MG63 (cell line): ENCODE results near the gene NYNRIN. TPM values are rescaled to one million over a fixed set of nuclear protein-coding genes. Genes with fewer than 3 reads are reported as not detected.
"Not testable (repeated sequence)": the region's sequence is repeated elsewhere in the genome, so short reads cannot be mapped to it uniquely, and the experiment has no call there.

Source experiments
- DNase-seq: peaks from one replicate; pipeline ENCODE4 v3.0.0-alpha.2; 2020
- H3K27me3 ChIP-seq: fragments of 250-450 bp; sonication (Bioruptor Pico); 2 replicates; pipeline ENCODE4 v1.5.1; 2020; ENCODE audit warnings: mild to moderate bottlenecking, moderate library complexity
- H3K36me3 ChIP-seq: fragments of 250-450 bp; sonication (Bioruptor Pico); 2 replicates; pipeline ENCODE4 v1.5.1; 2020; ENCODE audit warnings: mild to moderate bottlenecking, moderate library complexity
- H3K4me3 ChIP-seq: fragments of 250-450 bp; sonication (Bioruptor Pico); 2 replicates; pipeline ENCODE4 v1.5.1; 2020; ENCODE audit warnings: mild to moderate bottlenecking, moderate library complexity
- H3K9me3 ChIP-seq: fragments of 250-450 bp; sonication (Bioruptor Pico); 2 replicates; pipeline ENCODE4 v1.5.1; 2020; ENCODE audit warnings: mild to moderate bottlenecking, moderate library complexity
- total RNA-seq: library from RNA; depleted of rRNA; stranded (reverse); fragments of >200 nt; shearing (Covaris generic); gene quantifications from 2 replicates; pipeline ENCODE4 v1.2.3, GENCODE V29; 2014; ENCODE audit warnings: low replicate concordance

The NYNRIN gene
- total RNA-seq, 1 experiment from 2014 or later: 0.30 TPM

DNA sequence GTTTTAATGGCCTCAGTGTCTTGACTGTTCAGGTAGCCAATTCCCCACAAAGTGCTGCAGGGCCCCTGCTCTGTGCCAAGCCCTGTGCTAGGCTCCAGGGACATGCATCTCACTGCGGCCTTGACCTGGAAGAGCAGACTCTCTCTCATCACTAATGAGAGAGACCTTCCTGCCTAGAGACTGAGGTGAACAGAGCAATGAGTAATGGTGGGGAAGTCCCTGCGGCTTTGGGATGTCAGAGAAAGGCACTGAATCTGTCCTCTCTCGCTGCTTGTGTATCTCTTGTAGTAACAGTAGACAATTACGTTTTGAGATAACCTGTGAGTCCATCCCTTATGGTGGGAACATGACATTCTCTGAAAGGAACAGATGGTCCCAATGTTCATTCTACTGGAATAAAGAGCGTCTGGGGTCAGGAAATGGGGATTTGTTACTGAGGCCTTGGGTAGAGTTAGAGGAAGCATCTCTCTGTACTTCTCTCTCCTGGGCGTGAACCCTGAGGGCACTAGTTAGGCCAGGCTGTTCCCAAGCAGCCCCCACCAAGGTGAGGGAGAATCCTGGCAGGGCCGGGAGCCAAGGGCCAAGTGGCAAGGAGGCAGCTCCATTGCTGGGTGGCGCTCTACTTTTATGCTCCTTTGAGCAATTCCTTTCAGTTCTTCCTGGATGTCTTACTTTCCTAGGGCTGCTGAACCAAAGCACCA, 17.3 kb upstream of the NYNRIN start:
- no peak for DNase-seq
- Histone ChIP-seq H3K27me3 (no peaks in the 10 kb centered on the region), H3K4me3 (no peak overlapping the region), H3K9me3 (no peaks in the 10 kb centered on the region), H3K36me3 (no peaks in the 10 kb centered on the region)

GRCh38 chr14:24382064-24382371, 16.8 kb upstream of the NYNRIN start:
- no peaks in the 10 kb centered on the region for H3K9me3 ChIP-seq
- H3K4me3 ChIP-seq: no peak overlapping the region
- no peak for DNase-seq
- no peaks in the 10 kb centered on the region for H3K27me3 ChIP-seq
- no peaks in the 10 kb centered on the region for H3K36me3 ChIP-seq

DNA sequence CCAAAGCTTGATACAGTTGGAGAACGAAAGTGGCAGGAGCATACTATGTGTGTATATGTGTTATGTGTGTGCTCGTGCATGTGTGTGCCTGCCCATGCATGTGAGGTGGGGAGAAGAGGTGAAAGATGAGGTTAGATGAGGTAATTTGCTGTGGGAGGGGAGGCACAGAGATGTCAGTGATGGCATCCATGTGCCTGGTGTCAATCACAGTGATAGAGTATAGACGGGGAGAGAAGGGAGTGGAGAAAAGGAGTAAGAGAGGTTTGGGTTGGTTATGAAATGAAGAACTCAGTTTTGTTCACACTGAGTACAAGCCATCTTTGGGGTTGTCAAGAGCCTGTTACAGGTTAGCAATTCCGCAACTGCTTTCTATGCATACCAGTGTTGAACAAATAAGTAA, 14.6 kb upstream of the NYNRIN start:
- Histone ChIP-seq H3K27me3 (no peaks in the 10 kb centered on the region), H3K9me3 (no peaks in the 10 kb centered on the region), H3K36me3 (no peaks in the 10 kb centered on the region), H3K4me3 (no peak overlapping the region)
- DNase-seq: no peak

DNA sequence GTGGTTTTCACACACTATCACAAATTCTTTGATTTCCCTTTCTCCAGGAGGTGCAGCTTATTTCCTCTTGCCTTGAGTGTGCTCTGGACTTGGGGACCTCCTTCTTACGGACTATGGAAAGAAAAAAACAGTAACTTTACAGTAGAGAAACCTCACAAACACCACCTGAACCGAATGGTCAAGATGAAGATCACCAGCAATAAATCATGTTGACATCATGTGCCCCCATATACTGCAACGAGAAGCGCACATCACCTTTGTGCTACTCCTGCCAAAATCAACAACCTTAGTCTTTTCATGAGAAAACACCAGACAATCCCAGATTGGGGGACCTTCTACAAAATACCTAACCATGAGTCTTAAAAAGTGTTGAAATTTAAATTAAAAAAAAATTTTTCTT, 13.3 kb upstream of the NYNRIN start:
- H3K4me3 ChIP-seq: no peak overlapping the region
- H3K27me3 ChIP-seq: no peaks in the 10 kb centered on the region

DNA sequence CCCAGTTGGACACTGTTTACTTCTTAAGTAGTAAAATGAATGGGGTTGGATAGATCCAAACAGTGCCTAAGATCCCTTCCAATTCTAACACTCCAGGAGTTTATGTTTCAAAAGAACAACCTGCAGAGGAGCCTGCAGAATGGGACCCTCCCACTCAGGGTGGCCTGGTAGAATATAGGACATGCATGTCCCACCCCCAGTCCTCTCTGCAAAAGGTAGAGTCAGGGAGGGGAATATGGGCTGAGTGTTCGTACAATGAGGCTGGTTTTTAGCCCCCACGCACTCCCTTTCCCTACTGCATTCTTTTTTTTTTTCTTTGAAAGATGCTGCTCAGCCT, 11.8 kb upstream of the NYNRIN start:
- no peak overlapping the region for H3K4me3 ChIP-seq
- no peaks in the 10 kb centered on the region for H3K36me3 ChIP-seq
- H3K27me3 ChIP-seq: no peaks in the 10 kb centered on the region
- no peaks in the 10 kb centered on the region for H3K9me3 ChIP-seq
- DNase-seq: no peak

More for the DNA sequence above, 13.3 kb upstream of the NYNRIN start:
- Histone ChIP-seq H3K9me3 (no peaks in the 10 kb centered on the region), H3K36me3 (no peaks in the 10 kb centered on the region)
- no peak for DNase-seq

- not testable (repeated sequence) for H3K27me3 ChIP-seq, DNase-seq, H3K9me3 ChIP-seq
These were observed 11.2 kb upstream of the NYNRIN start for GRCh38 chr14:24387579-24387978.

DNA sequence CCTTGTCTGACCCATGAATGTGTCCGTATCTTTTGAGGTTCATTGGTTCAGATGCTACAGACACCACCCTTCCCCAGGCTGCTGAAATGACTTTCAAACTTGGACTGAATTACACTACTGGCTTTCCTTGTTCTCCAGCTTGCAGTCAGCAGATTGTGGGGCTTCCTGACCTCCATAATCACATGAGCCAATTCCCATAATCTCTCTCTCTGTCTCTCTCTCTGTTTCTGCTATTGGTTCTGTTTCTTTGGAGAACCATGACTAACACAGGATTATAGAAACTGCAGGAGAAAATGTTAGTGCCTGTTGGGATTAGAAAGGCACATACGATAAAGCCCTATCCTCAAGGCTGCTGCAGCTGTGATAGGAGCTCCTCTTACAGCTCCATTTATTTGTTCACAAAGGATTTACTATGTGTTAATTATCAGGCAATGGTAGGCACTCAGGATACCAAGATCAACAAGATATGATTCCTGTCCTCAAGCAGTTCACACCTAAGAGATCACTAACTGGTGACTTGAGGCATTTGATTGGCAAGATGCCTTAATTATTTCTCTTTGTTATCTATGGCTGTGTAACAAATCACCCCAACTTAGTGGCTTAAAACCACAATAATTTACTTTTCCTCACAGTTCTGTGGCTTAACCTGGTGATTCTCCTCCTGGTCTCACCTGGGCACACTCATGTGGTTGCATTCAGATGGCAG, 10.2 kb upstream of the NYNRIN start:
- Histone ChIP-seq H3K27me3 (no peaks in the 10 kb centered on the region), H3K9me3 (no peaks in the 10 kb centered on the region), H3K4me3 (no peak overlapping the region), H3K36me3 (no peaks in the 10 kb centered on the region)
- DNase-seq: no peak

More at GRCh38 chr14:24387579-24387978, 11.2 kb upstream of the NYNRIN start:
- H3K36me3 ChIP-seq, H3K4me3 ChIP-seq: not testable (repeated sequence)

- Histone ChIP-seq H3K27me3 (no peaks in the 10 kb centered on the region), H3K36me3 (no peaks in the 10 kb centered on the region), H3K4me3 (no peak overlapping the region), H3K9me3 (no peaks in the 10 kb centered on the region)
- no peak for DNase-seq
These were observed 9.5 kb upstream of the NYNRIN start for GRCh38 chr14:24389226-24389848.

- H3K36me3 ChIP-seq: no peaks in the 10 kb centered on the region
- H3K9me3 ChIP-seq: no peaks in the 10 kb centered on the region
- H3K27me3 ChIP-seq: no peaks in the 10 kb centered on the region
- no peak overlapping the region for H3K4me3 ChIP-seq
- DNase-seq: peak; percentile 54
These were observed 7.9 kb upstream of the NYNRIN start for GRCh38 chr14:24390701-24391468.

DNA sequence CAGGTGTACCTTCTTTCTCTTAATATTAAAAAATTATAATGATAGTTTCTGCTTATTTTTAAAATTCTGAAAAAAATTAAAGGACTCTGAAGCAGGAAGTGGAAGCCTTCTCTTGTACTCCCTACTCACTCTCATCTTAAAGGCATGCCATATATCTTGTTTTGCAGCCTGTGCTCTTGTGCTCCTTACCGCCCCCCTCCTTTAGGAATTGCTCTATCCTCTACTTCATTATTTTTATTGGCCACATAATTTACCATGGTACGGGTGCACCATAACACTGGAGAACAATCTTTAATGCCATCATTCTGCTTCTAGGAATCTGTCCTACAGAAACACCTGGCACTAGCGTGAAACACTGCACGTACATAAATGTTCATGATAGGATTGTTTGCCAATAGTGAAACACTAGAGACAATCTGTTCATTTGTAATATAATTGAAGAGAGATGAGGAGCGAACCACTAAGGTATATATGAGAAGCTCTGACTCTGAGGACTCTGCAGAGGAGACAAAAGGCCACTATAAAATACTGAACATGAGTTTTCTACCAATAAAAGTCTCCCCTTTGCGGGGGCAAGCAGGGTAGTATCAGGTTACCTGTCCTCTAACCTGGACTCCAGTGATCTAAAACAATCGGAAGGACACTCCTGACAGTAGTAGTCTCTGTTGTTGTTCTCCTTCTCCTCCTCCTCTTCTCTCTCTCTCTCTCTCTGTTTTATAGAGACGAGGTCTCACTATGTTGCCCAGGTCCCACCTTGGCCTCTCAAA, 6.3 kb upstream of the NYNRIN start:
- H3K4me3 ChIP-seq: no peak overlapping the region
- H3K27me3 ChIP-seq: no peaks in the 10 kb centered on the region
- no peak for DNase-seq
- no peaks in the 10 kb centered on the region for H3K9me3 ChIP-seq
- no peaks in the 10 kb centered on the region for H3K36me3 ChIP-seq

DNA sequence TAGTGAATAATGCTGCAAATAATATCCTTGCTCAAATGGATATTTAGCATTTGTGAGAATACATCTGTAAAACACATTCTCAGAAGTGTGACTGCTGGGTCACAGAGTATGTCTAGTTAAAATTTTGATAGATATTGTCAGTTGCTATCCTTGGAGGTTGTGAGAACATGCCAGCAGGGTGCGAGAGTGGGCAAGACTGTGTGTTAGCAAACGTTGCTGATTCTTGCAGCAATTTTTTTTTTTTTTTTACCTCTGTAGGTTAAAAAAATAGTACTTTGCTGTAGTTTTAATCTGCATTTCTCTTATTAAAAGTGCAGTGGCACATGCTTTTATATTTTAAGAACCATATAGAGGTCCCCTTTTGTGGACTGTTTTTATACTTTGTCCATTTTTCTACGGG, 4.5 kb upstream of the NYNRIN start:
- DNase-seq: no peak

DNA sequence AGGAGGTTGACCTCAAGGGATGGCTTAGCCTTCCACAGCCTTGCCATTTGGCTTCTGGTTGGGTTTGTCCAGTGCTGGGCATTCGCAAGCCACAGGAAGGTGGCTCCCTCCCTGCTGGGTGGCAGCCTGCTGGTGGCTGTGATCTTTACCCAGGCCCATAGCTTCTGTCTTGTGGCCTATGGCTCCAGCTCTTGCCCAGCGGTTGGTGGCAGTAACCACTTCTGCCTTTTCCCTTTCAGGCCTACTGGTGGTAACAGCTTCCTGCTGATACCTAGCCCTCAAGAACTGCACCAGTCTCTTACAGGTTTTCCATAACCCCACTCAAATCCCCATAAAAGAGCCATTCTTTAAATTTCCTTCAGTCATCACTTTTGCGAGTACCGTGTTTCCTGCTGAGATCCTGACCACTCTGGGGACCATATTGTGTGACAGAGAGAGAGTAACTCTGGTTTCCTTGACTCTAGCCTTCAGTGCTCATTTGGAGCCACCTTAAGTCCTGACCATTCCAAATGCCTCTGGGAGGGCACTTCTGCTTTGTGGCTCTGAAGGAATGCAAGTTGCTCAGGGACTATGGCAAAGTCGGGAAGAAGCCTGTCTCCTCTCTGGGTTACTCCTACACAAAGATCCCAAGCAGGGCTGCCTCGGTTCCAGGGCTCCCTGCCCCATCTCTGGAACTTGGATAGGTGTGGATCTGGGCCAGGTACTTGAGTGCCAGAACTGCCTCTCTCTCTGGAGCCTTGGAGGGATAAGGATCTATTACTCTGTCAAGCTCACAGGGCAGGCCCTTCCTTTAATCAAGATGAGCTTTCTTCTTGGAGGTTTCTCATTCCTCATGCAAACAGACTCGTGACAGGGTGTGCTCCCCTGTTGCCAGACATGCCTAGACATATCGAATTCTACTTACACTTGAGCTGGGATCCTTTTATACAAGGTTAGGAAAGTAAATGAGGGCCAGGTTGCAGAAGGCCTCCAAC, 2.9 kb upstream of the NYNRIN start:
- Histone ChIP-seq H3K4me3 (no peak overlapping the region), H3K36me3 (no peaks in the 10 kb centered on the region), H3K27me3 (no peaks in the 10 kb centered on the region), H3K9me3 (no peaks in the 10 kb centered on the region)
- DNase-seq: no peak

More for the DNA sequence above, 4.5 kb upstream of the NYNRIN start:
- Histone ChIP-seq H3K36me3 (no peaks in the 10 kb centered on the region), H3K9me3 (no peaks in the 10 kb centered on the region), H3K4me3 (no peak overlapping the region), H3K27me3 (no peaks in the 10 kb centered on the region)

GRCh38 chr14:24397639-24398292, 1.0 kb upstream of the NYNRIN start:
- no peak for DNase-seq
- Histone ChIP-seq H3K36me3 (no peaks in the 10 kb centered on the region), H3K9me3 (no peaks in the 10 kb centered on the region), H3K27me3 (no peaks in the 10 kb centered on the region), H3K4me3 (no peak overlapping the region)

- no peak for DNase-seq
- Histone ChIP-seq H3K36me3 (no peaks in the 10 kb centered on the region), H3K27me3 (no peaks in the 10 kb centered on the region), H3K9me3 (no peaks in the 10 kb centered on the region), H3K4me3 (no peak overlapping the region)
These were observed 530 bp upstream of the NYNRIN start for GRCh38 chr14:24398293-24398652.

DNA sequence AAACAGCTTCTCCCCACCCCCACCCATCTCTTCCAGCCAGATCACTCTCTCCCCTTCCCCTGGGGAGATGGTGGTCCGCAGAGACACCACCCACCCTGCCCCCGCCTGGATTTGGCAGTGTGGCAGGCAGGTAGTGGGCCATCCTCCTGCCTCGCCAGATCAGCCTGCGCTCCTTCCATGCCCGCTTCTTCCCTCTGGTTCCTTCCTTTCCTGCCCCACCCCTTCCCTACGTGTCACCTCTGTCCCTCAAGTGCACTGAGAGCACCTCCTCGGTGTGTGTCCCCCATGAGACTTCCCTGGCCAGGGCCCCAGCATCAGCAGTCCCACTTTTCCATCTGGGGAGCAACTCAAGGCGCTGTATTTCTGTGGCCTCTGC, 632 bp downstream of the NYNRIN start:
- Histone ChIP-seq H3K9me3 (no peaks in the 10 kb centered on the region), H3K4me3 (peak overlapping the region; percentile 31; the same call in 1 of the 2 replicates), H3K36me3 (no peaks in the 10 kb centered on the region), H3K27me3 (no peaks in the 10 kb centered on the region)
- DNase-seq: no peak
